GM19397 (cell line): Measurements from ENCODE around the gene NAT8.
"Not testable (repeated sequence)": the region's sequence is repeated elsewhere in the genome, so short reads cannot be mapped to it uniquely, and the experiment has no call there.

Source experiments
- ATAC-seq: cut with Tn5 transposase; IDR thresholded peaks from one replicate; pipeline ENCODE4 v1.9.1; 2021; ENCODE audit warnings: mild to moderate bottlenecking, moderate library complexity; ENCODE audit not compliant: unreplicated experiment

Gene NAT8

GRCh38 chr2:73638429-73638828 lies 3.8 kb downstream of the NAT8 start:
- ATAC-seq, result no peak

GRCh38 chr2:73636977-73637376 lies 5.2 kb downstream of the NAT8 start:
- not testable (repeated sequence) for ATAC-seq

- not testable (repeated sequence) for ATAC-seq
These were observed 11.5 kb downstream of the NAT8 start for GRCh38 chr2:73630662-73631266.

- ATAC-seq, result not testable (repeated sequence)
These were observed 13.7 kb downstream of the NAT8 start for GRCh38 chr2:73628493-73628892.

GRCh38 chr2:73626237-73626636 lies 16.0 kb downstream of the NAT8 start:
- not testable (repeated sequence) for ATAC-seq

- not testable (repeated sequence) for ATAC-seq
These were observed 17.6 kb downstream of the NAT8 start for GRCh38 chr2:73624625-73625024.

GRCh38 chr2:73624036-73624435 lies 18.2 kb downstream of the NAT8 start:
- ATAC-seq, result not testable (repeated sequence)

- ATAC-seq, result not testable (repeated sequence)
These were observed 22.3 kb downstream of the NAT8 start for GRCh38 chr2:73619925-73620324.

- ATAC-seq, result no peak
These were observed 27.2 kb downstream of the NAT8 start for GRCh38 chr2:73614997-73615396.

- no peak for ATAC-seq
These were observed 28.1 kb downstream of the NAT8 start for GRCh38 chr2:73614105-73614504.

GRCh38 chr2:73611867-73612266 lies 30.4 kb downstream of the NAT8 start:
- ATAC-seq, result no peak

- no peak for ATAC-seq
These were observed 31.0 kb downstream of the NAT8 start for GRCh38 chr2:73611193-73611592.

- ATAC-seq, result no peak
These were observed 32.1 kb downstream of the NAT8 start for GRCh38 chr2:73610111-73610510.

- ATAC-seq, result not testable (repeated sequence)
These were observed 37.6 kb downstream of the NAT8 start for GRCh38 chr2:73604589-73604988.

- not testable (repeated sequence) for ATAC-seq
These were observed 39.1 kb downstream of the NAT8 start for GRCh38 chr2:73603099-73603588.

GRCh38 chr2:73601780-73602179 lies 40.4 kb downstream of the NAT8 start:
- no peak for ATAC-seq

GRCh38 chr2:73594251-73594650 lies 48.0 kb downstream of the NAT8 start:
- no peak for ATAC-seq

GRCh38 chr2:73593680-73594079 lies 48.5 kb downstream of the NAT8 start:
- no peak for ATAC-seq
